ENCODE data around the gene LIMCH1.
A peak's percentile ranks its signal among the peaks of the same experiment; 100 is the strongest.

Gene LIMCH1

GRCh38 chr4:41619161-41619560 is 81.2 kb downstream of the LIMCH1 start:
- Histone ChIP-seq H3K36me3 (peaks cover 7% of the 10 kb centered on the region in 3 donors), H3K9me3 (no peaks in the 10 kb centered on the region), H3K4me1 (peaks cover 0 to 52% (median 16%) of the 10 kb centered on the region in 4 donors), H3K27ac (no peak overlapping the region), H3K4me3 (no peak overlapping the region), H3K27me3 (no peaks in the 10 kb centered on the region)
- no peak for DNase-seq
- no peak for TF ChIP-seq CTCF (IDR thresholded peaks at IDR 0.05)
- intact Hi-C loops (cut with DNase I; ENCODE audit: low total_unique reads), result no loop called here

- Histone ChIP-seq H3K27me3 (no peaks in the 10 kb centered on the region), H3K27ac (peak overlapping the region; percentile 67 to 71), H3K36me3 (peaks cover 7% of the 10 kb centered on the region in 3 donors), H3K4me3 (no peak overlapping the region), H3K9me3 (no peaks in the 10 kb centered on the region), H3K4me1 (peaks cover 0 to 61% (median 30%) of the 10 kb centered on the region in 4 donors)
- TF ChIP-seq CTCF (IDR thresholded peaks at IDR 0.05), result no peak
- peak in 1 of 2 donors; percentile 82 for DNase-seq
- intact Hi-C loops (cut with DNase I; ENCODE audit: low total_unique reads), result loop anchor here (5.0 kb wide), 2 partner anchors 48 to 258 kb away; no protein-coding TSS in a partner anchor
Measured at GRCh38 chr4:41620594-41621256, 82.8 kb downstream of the LIMCH1 start.

DNA sequence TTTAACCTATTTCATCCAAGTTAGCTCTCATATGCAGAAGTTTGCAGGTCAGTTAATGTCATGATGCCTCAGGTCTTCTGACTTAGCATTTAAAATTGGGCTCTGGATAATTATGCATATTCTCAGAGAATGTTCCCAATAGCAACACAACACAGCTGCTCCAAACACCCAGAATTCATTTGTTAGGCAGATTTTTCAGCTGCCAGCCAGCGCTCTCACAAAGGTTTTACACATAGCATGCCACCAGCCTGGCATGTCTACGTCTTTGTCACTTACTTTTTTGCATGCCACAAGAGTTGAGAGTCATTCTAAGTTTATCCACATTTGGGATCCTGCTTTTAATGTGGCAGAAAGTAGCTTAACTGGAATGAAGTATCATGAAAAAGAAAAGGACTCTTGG is 84.8 kb downstream of the LIMCH1 start:
- DNase-seq, result no peak
- Histone ChIP-seq H3K4me3 (no peak overlapping the region), H3K27me3 (no peaks in the 10 kb centered on the region), H3K36me3 (peaks cover 7% of the 10 kb centered on the region in 3 donors), H3K27ac (peak overlapping the region; percentile 67 to 71), H3K9me3 (no peaks in the 10 kb centered on the region), H3K4me1 (peaks cover 0 to 73% (median 33%) of the 10 kb centered on the region in 4 donors)
- intact Hi-C loops (cut with DNase I; ENCODE audit: low total_unique reads), result loop anchor here (5.0 kb wide), 2 partner anchors 50 to 260 kb away; no protein-coding TSS in a partner anchor
- no peak for TF ChIP-seq CTCF (IDR thresholded peaks at IDR 0.05)

DNA sequence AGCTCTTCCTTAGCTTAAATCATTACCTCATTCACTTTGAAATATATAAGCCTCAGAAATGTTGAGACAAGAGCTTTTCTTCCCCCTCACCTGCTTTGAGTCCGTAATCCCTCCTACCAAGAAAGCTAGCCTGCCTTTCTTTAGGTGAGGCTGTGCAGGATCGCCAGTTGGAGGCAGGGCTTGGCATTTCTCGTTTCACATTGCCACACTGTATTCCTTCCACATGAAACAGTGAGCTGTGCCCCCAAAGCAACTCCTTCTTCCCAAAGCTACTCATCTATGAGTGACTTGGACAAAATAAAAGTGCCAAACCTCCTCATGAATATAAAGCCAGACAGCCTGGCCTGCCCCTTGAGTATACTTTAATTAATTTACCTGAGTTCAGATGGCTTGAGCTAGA is 86.8 kb downstream of the LIMCH1 start:
- H3K4me1 ChIP-seq, result peaks cover 0 to 72% (median 33%) of the 10 kb centered on the region in 4 donors

DNA sequence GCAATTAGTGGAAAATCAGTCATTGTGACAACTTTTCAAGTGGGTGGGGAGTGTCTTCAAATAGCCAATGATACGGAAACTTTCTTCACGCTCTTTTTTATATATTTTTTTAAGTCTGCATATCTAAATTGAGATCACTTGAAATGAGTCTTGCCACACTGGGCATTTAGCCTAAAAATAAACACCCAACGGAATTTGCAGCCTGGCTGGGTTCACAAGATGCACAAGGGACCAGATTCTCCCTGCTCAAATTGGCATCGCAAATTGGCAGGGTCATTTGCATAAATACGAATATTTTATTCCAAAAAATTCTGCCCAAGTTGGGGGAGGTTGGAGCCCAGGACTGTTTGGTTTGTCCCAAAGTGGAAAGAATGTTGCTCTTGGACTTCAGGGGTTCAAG is 87.6 kb downstream of the LIMCH1 start:
- Histone ChIP-seq H3K27me3 (no peaks in the 10 kb centered on the region), H3K27ac (peak overlapping the region; percentile 64 to 71), H3K4me3 (no peak overlapping the region), H3K9me3 (no peaks in the 10 kb centered on the region), H3K36me3 (no peaks in the 10 kb centered on the region), H3K4me1 (peaks cover 0 to 64% (median 27%) of the 10 kb centered on the region in 4 donors)
- intact Hi-C loops (cut with DNase I; ENCODE audit: low total_unique reads), result no loop called here
- no peak for DNase-seq
- no peak for TF ChIP-seq CTCF (IDR thresholded peaks at IDR 0.05)

More for the DNA sequence above, 86.8 kb downstream of the LIMCH1 start:
- no peak for DNase-seq
- no peaks in the 10 kb centered on the region for H3K36me3 ChIP-seq
- H3K4me3 ChIP-seq, result no peak overlapping the region
- H3K27ac ChIP-seq, result peak overlapping the region; percentile 64 to 71
- H3K27me3 ChIP-seq, result no peaks in the 10 kb centered on the region
- intact Hi-C loops (cut with DNase I; ENCODE audit: low total_unique reads), result loop anchor here (5.0 kb wide), 2 partner anchors 52 to 262 kb away; no protein-coding TSS in a partner anchor
- H3K9me3 ChIP-seq, result no peaks in the 10 kb centered on the region
- TF ChIP-seq CTCF (IDR thresholded peaks at IDR 0.05), result no peak

Measured in tibial artery (tissue), 4 donors.